Measurements from ENCODE around the gene PIK3C2A.

PIK3C2A gene

GRCh38 chr11:17161515-17161914, 46.3 kb downstream of the PIK3C2A start:
- peak; percentile 9 for DNase-seq (ENCODE audit: low spot score)

GRCh38 chr11:17159441-17159840, 48.3 kb downstream of the PIK3C2A start:
- DNase-seq (ENCODE audit: low spot score), result no peak

Measured in CD4-positive, alpha-beta T cell treated with Interleukin-2 at 100 ng/mL for 4 hours (primary cell).